ENCODE data around the gene GTF3C1.

Gene GTF3C1

DNA sequence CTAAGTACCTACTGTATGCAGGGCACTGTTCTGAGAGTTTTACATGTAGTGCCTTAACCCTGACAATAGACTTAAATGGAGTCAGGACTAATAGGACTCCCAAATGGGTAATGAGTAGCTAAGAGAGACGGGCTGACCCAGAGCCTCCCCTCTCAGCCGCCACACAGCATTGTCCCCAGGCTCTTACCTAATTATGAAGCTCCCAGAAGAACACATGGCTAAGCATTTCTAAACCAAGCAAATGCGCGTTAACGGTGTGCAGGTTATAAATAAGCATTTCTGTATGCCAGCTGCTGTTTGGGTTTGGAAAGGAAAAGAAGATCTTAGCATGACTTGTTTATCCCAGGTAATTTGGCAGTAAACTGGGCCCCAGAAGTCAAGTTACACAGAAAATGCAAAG lies 14.5 kb upstream of the GTF3C1 start:
- no peak for DNase-seq (ENCODE audit: low read depth, low spot score)
- H3K4me3 ChIP-seq (ENCODE audit: low read depth, low read length), result no peak overlapping the region
- TF ChIP-seq CTCF (IDR thresholded peaks at IDR 0.05; ENCODE audit: low read depth, low read length), result no peak
- in situ Hi-C loops (cut with HindIII; ENCODE audit: low sequenced_read_pairs), result no loop called here

DNA sequence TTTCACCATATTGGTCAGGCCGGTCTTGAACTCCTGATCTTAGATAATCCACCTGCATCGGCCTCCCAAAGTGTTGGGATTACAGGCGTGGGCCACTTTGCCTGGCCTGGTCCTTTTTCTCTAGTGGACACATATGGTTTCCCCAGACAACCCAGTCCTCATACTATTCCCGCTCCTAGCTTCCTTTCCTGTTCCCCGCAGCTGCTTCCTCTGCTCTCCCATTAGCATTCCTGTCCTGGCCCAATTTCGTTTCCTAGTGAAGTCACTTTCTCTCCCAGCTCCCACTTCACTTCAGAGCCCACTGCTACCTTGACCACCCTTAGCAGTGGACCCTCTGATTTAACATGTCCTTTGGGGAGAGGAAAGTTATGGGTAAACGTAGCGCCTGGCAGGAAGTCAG lies 11.5 kb upstream of the GTF3C1 start:
- in situ Hi-C loops (cut with HindIII; ENCODE audit: low sequenced_read_pairs), result no loop called here
- TF ChIP-seq CTCF (IDR thresholded peaks at IDR 0.05; ENCODE audit: low read depth, low read length), result no peak
- no peak for DNase-seq (ENCODE audit: low read depth, low spot score)
- H3K4me3 ChIP-seq (ENCODE audit: low read depth, low read length), result no peak overlapping the region

GRCh38 chr16:27558932-27559331 lies 9.2 kb upstream of the GTF3C1 start:
- no peak for DNase-seq (ENCODE audit: low read depth, low spot score)
- H3K4me3 ChIP-seq (ENCODE audit: low read depth, low read length), result no peak overlapping the region
- in situ Hi-C loops (cut with HindIII; ENCODE audit: low sequenced_read_pairs), result no loop called here
- TF ChIP-seq CTCF (IDR thresholded peaks at IDR 0.05; ENCODE audit: low read depth, low read length), result no peak

- no peak for DNase-seq (ENCODE audit: low read depth, low spot score)
- in situ Hi-C loops (cut with HindIII; ENCODE audit: low sequenced_read_pairs), result no loop called here
- TF ChIP-seq CTCF (IDR thresholded peaks at IDR 0.05; ENCODE audit: low read depth, low read length), result no peak
- no peak overlapping the region for H3K4me3 ChIP-seq (ENCODE audit: low read depth, low read length)
These were observed 8.7 kb upstream of the GTF3C1 start for GRCh38 chr16:27558434-27558833.

DNA sequence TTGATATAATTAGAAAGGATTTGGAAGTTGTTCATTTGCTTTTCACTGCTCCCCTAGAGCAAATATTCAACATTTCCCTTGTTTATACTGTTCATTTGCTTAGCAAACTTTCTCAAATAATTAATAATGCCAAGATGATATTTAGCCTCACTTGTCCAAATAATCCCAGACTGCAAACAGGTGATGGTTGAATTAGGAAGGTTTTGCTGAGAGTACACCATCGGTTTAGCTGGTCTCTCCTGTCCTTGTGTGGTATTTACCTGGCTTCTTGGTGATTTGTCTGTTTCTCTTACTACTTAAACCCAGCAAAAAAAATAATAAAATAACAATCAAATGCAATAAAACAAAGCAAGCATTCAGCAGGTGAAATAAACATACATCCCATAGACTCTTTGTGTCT lies 6.8 kb upstream of the GTF3C1 start:
- no peak for TF ChIP-seq CTCF (IDR thresholded peaks at IDR 0.05; ENCODE audit: low read depth, low read length)
- DNase-seq (ENCODE audit: low read depth, low spot score), result no peak
- in situ Hi-C loops (cut with HindIII; ENCODE audit: low sequenced_read_pairs), result no loop called here
- H3K4me3 ChIP-seq (ENCODE audit: low read depth, low read length), result no peak overlapping the region

DNA sequence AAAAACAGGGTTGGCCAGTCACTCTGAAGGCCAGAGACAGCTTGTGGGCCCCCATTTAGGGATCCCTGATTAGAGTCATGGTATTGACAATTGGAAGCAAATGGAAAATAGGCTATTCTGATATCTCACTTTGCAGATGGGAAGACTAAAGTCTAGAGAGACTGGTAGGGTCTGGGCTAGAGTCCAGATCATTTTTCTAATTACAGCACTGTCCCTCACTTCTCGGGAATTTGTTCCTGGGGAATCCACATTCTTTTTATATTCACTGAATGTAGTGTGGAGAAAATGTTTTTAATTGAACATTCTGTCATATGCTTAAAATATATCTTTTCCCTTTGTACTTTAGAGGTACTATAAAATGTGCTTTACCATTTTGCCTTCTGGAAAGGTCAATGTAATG lies 1.3 kb upstream of the GTF3C1 start:
- TF ChIP-seq CTCF (IDR thresholded peaks at IDR 0.05; ENCODE audit: low read depth, low read length), result no peak
- in situ Hi-C loops (cut with HindIII; ENCODE audit: low sequenced_read_pairs), result no loop called here
- DNase-seq (ENCODE audit: low read depth, low spot score), result no peak
- H3K4me3 ChIP-seq (ENCODE audit: low read depth, low read length), result peak overlapping the region; percentile 92

DNA sequence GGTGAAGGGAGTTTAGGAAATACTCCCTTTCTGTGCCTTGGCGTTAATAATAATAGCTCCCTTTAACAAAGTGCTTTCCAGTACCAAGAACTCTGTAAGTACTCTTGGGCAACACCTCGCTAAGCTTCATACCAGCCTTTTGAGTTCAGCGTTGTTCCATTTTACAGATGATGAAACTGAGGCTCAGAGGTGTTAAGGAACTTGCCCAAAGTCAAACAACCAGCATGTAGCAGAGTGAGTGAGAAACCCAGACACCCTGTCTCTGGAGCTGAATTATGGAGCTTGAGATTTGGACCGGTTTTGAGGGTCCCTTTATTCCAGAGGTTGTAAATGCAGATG lies 838 bp upstream of the GTF3C1 start:
- no peak for TF ChIP-seq CTCF (IDR thresholded peaks at IDR 0.05; ENCODE audit: low read depth, low read length)
- H3K4me3 ChIP-seq (ENCODE audit: low read depth, low read length), result peak overlapping the region; percentile 92
- no peak for DNase-seq (ENCODE audit: low read depth, low spot score)
- in situ Hi-C loops (cut with HindIII; ENCODE audit: low sequenced_read_pairs), result no loop called here
